Naive thymus-derived CD4-positive, alpha-beta T cell (primary cell): ENCODE results near the gene MACROD2. TPM values are rescaled to one million over a fixed set of nuclear protein-coding genes. Genes with fewer than 3 reads are reported as not detected.

Source experiments
- ATAC-seq: fragments of 150-1000 bp; cut with Tn5 transposase; 2 replicates; pipeline ENCODE4 v1.10.0; 2021; ENCODE audit warnings: mild to moderate bottlenecking, moderate library complexity
- CTCF ChIA-PET: fragments of 350-600 bp; sonication (Branson Sonifier 250); formaldehyde crosslinking; loops from one replicate; lab custom pipeline; 2021; ENCODE audit warnings: antibody characterized with exemption; lab: Charles Lee
- POLR2A ChIA-PET: fragments of 350-600 bp; sonication (Branson Sonifier 250); formaldehyde crosslinking; loops from one replicate; lab custom pipeline; 2021; ENCODE audit warnings: antibody characterized with exemption, inconsistent platforms; lab: Charles Lee
- DNase-seq, 9 donors: peaks; one replicate each; pipeline versions ENCODE4 v3.0.0 to v3.0.0-alpha.2; 2020 to 2022; ENCODE audit warnings: mixed read lengths in 1 of 9
- H3K27ac ChIP-seq: one replicate; pipeline ENCODE4 v1.7.0; 2013; ENCODE audit warnings: mild to moderate bottlenecking, low read depth, low read length, moderate library complexity
- H3K27me3 ChIP-seq, 2 donors: one replicate each; pipeline ENCODE4 v1.7.0; 2013; ENCODE audit warnings: low read length in 2 of 2, mild to moderate bottlenecking in 2 of 2, moderate library complexity in 2 of 2; ENCODE audit not compliant: control insufficient read depth in 2 of 2, insufficient read depth in 2 of 2
- H3K36me3 ChIP-seq, 3 experiments: 1 replicate in 2 of 3; 2 replicates in 1 of 3; pipeline ENCODE4 v1.7.0; 2013; ENCODE audit warnings: low read length in 3 of 3, mild to moderate bottlenecking in 3 of 3, moderate library complexity in 1 of 3; ENCODE audit not compliant: insufficient read depth in 3 of 3, control insufficient read depth in 2 of 3
- H3K4me1 ChIP-seq, 2 donors: one replicate each; pipeline ENCODE4 v1.7.0; 2013; ENCODE audit warnings: low read length in 2 of 2, mild to moderate bottlenecking in 2 of 2, moderate library complexity in 1 of 2; ENCODE audit not compliant: control insufficient read depth in 2 of 2, insufficient read depth in 2 of 2
- H3K4me3 ChIP-seq: 2 replicates; pipeline ENCODE4 v1.7.0; 2013; ENCODE audit warnings: mild to moderate bottlenecking, low read length
- H3K9me3 ChIP-seq, 3 experiments: 1 replicate in 2 of 3; 2 replicates in 1 of 3; pipeline ENCODE4 v1.7.0; 2013; ENCODE audit warnings: low read length in 3 of 3; ENCODE audit not compliant: control insufficient read depth in 2 of 3
- H3K27ac Mint-ChIP-seq, 9 donors: one replicate each; pipeline ENCODE4 v1.8.0; 2020 to 2022; ENCODE audit warnings: mixed read lengths in 9 of 9, mild to moderate bottlenecking in 8 of 9, moderate library complexity in 5 of 9, inconsistent platforms in 2 of 9
- H3K27me3 Mint-ChIP-seq, 5 donors: one replicate each; pipeline ENCODE4 v1.8.0; 2021 to 2022; ENCODE audit warnings: mixed read lengths in 5 of 5, mild to moderate bottlenecking in 1 of 5
- H3K36me3 Mint-ChIP-seq, 5 donors: one replicate each; pipeline ENCODE4 v1.8.0; 2020 to 2022; ENCODE audit warnings: mixed read lengths in 5 of 5, mild to moderate bottlenecking in 3 of 5, inconsistent platforms in 1 of 5
- H3K4me1 Mint-ChIP-seq, 7 donors: one replicate each; pipeline ENCODE4 v1.8.0; 2020 to 2022; ENCODE audit warnings: mixed read lengths in 7 of 7, mild to moderate bottlenecking in 3 of 7, inconsistent platforms in 1 of 7
- H3K4me3 Mint-ChIP-seq, 10 donors: one replicate each; pipeline ENCODE4 v1.8.0; 2020 to 2022; ENCODE audit warnings: mild to moderate bottlenecking in 10 of 10, mixed read lengths in 10 of 10, moderate library complexity in 6 of 10, inconsistent platforms in 2 of 10
- H3K9me3 Mint-ChIP-seq, 11 donors: one replicate each; pipeline ENCODE4 v1.8.0; 2020 to 2022; ENCODE audit warnings: mixed read lengths in 11 of 11, mild to moderate bottlenecking in 4 of 11, inconsistent platforms in 1 of 11, moderate library complexity in 1 of 11
- intact Hi-C, 2 donors: fragments of 100-400 bp; cut with micrococcal nuclease; formaldehyde crosslinking; loops; one replicate each; pipeline ENCODE4 v1.15.1; 2023
- polyA plus RNA-seq, 2 donors: library from polyadenylated mRNA; unstranded; fragments of 300-500 nt; fragmentation: Illumina TruSeq; gene quantifications; one replicate each; pipeline ENCODE4 v1.2.3, GENCODE V29; 2021
- total RNA-seq, 6 experiments: library from RNA in 5 of 6; stranded (reverse) in 5 of 6; gene quantifications; 1 replicate in 5 of 6; 2 replicates in 1 of 6; pipeline ENCODE4 v1.2.3 and lab custom pipeline; 2021 to 2026

Gene MACROD2
- total and polyA plus RNA-seq, 7 experiments from 2014 or later = 0.27 to 0.86 (median 0.34) TPM; not detected in 4

- Histone ChIP-seq H3K4me3 (no peak overlapping the region), H3K9me3 (no peaks in the 10 kb centered on the region), H3K27ac (no peak overlapping the region), H3K4me1 (no peaks in the 10 kb centered on the region), H3K27me3 (no peaks in the 10 kb centered on the region), H3K36me3 (no peaks in the 10 kb centered on the region)
- DNase-seq (no peak), ATAC-seq (no peak)
- intact Hi-C loops = no loop called here
- Mint-ChIP-seq H3K27me3 (peaks cover 0 to 4% (median 0%) of the 10 kb centered on the region in 5 donors), H3K36me3 (peaks cover 0 to 4% (median 0%) of the 10 kb centered on the region in 5 donors), H3K4me3 (no peak overlapping the region), H3K4me1 (no peaks in the 10 kb centered on the region), H3K9me3 (peaks cover 0 to 40% (median 16%) of the 10 kb centered on the region in 11 donors), H3K27ac (no peak overlapping the region)
- POLR2A ChIA-PET = no interaction called here
- CTCF ChIA-PET = no interaction called here
Measured at GRCh38 chr20:15542655-15543054, 1547.3 kb downstream of the MACROD2 start.

GRCh38 chr20:15544742-15545141 is 1549.4 kb downstream of the MACROD2 start:
- Histone ChIP-seq H3K27me3 (no peaks in the 10 kb centered on the region), H3K4me1 (no peaks in the 10 kb centered on the region), H3K4me3 (no peak overlapping the region), H3K9me3 (no peaks in the 10 kb centered on the region), H3K27ac (no peak overlapping the region), H3K36me3 (no peaks in the 10 kb centered on the region)
- no peak overlapping the region for H3K27ac Mint-ChIP-seq
- DNase-seq (no peak), ATAC-seq (no peak)
- ChIA-PET POLR2A (no interaction called here), CTCF (no interaction called here)
- H3K4me1 Mint-ChIP-seq = no peaks in the 10 kb centered on the region
- no peak overlapping the region for H3K4me3 Mint-ChIP-seq
- peaks cover 0 to 4% (median 0%) of the 10 kb centered on the region in 5 donors for H3K36me3 Mint-ChIP-seq
- H3K27me3 Mint-ChIP-seq = no peaks in the 10 kb centered on the region
- intact Hi-C loops = no loop called here
- H3K9me3 Mint-ChIP-seq = peaks cover 2 to 41% (median 18%) of the 10 kb centered on the region in 11 donors

- Histone ChIP-seq H3K27me3 (no peaks in the 10 kb centered on the region), H3K4me1 (no peaks in the 10 kb centered on the region), H3K9me3 (no peaks in the 10 kb centered on the region), H3K4me3 (no peak overlapping the region), H3K27ac (no peak overlapping the region), H3K36me3 (no peaks in the 10 kb centered on the region)
- ChIA-PET POLR2A (no interaction called here), CTCF (no interaction called here)
- Mint-ChIP-seq H3K4me3 (no peak overlapping the region), H3K27me3 (no peaks in the 10 kb centered on the region), H3K9me3 (peaks cover 2 to 33% (median 18%) of the 10 kb centered on the region in 11 donors), H3K27ac (no peak overlapping the region), H3K36me3 (peaks cover 0 to 4% (median 0%) of the 10 kb centered on the region in 5 donors), H3K4me1 (no peaks in the 10 kb centered on the region)
- ATAC-seq = no peak
- intact Hi-C loops = no loop called here
- DNase-seq = no peak
Measured at GRCh38 chr20:15546525-15547023, 1551.3 kb downstream of the MACROD2 start.

- Mint-ChIP-seq H3K4me3 (no peak overlapping the region), H3K4me1 (no peaks in the 10 kb centered on the region), H3K27ac (no peak overlapping the region), H3K27me3 (no peaks in the 10 kb centered on the region), H3K9me3 (peaks cover 2 to 30% (median 18%) of the 10 kb centered on the region in 11 donors), H3K36me3 (peaks cover 0 to 4% (median 0%) of the 10 kb centered on the region in 5 donors)
- CTCF ChIA-PET = no interaction called here
- no peak for ATAC-seq
- POLR2A ChIA-PET = no interaction called here
- Histone ChIP-seq H3K27me3 (no peaks in the 10 kb centered on the region), H3K9me3 (peaks cover 0 to 3% (median 0%) of the 10 kb centered on the region in 3 experiments), H3K4me1 (no peaks in the 10 kb centered on the region), H3K27ac (no peak overlapping the region), H3K4me3 (no peak overlapping the region), H3K36me3 (no peaks in the 10 kb centered on the region)
- intact Hi-C loops = no loop called here
- no peak for DNase-seq
Measured at GRCh38 chr20:15547119-15547518, 1551.8 kb downstream of the MACROD2 start.

- Histone ChIP-seq H3K4me1 (no peaks in the 10 kb centered on the region), H3K36me3 (no peaks in the 10 kb centered on the region), H3K27me3 (no peaks in the 10 kb centered on the region), H3K9me3 (peaks cover 0 to 10% (median 0%) of the 10 kb centered on the region in 3 experiments), H3K27ac (no peak overlapping the region), H3K4me3 (no peak overlapping the region)
- Mint-ChIP-seq H3K27ac (no peak overlapping the region), H3K27me3 (no peaks in the 10 kb centered on the region), H3K9me3 (peaks cover 5 to 46% (median 28%) of the 10 kb centered on the region in 11 donors), H3K4me1 (no peaks in the 10 kb centered on the region), H3K4me3 (no peak overlapping the region), H3K36me3 (peaks cover 0 to 4% (median 0%) of the 10 kb centered on the region in 5 donors)
- DNase-seq = no peak
- no peak for ATAC-seq
- POLR2A ChIA-PET = no interaction called here
- intact Hi-C loops = no loop called here
- CTCF ChIA-PET = no interaction called here
Measured at GRCh38 chr20:15550116-15550870, 1555.0 kb downstream of the MACROD2 start.

GRCh38 chr20:15555913-15556312 is 1560.6 kb downstream of the MACROD2 start:
- H3K4me3 ChIP-seq = no peak overlapping the region
- ChIA-PET POLR2A (no interaction called here), CTCF (no interaction called here)
- intact Hi-C loops = no loop called here
- no peak overlapping the region for H3K4me3 Mint-ChIP-seq
- DNase-seq (no peak), ATAC-seq (no peak)
- peaks cover 0 to 10% (median 0%) of the 10 kb centered on the region in 3 experiments for H3K9me3 ChIP-seq
- no peak overlapping the region for H3K27ac ChIP-seq
- H3K4me1 Mint-ChIP-seq = no peaks in the 10 kb centered on the region
- peaks cover 0 to 51% (median 18%) of the 10 kb centered on the region in 11 donors for H3K9me3 Mint-ChIP-seq
- no peaks in the 10 kb centered on the region for H3K27me3 Mint-ChIP-seq
- no peaks in the 10 kb centered on the region for H3K36me3 Mint-ChIP-seq
- no peaks in the 10 kb centered on the region for H3K27me3 ChIP-seq
- no peak overlapping the region for H3K27ac Mint-ChIP-seq
- no peaks in the 10 kb centered on the region for H3K4me1 ChIP-seq
- H3K36me3 ChIP-seq = no peaks in the 10 kb centered on the region

- no peak overlapping the region for H3K4me3 ChIP-seq
- no peak overlapping the region for H3K27ac ChIP-seq
- no peaks in the 10 kb centered on the region for H3K27me3 Mint-ChIP-seq
- no peaks in the 10 kb centered on the region for H3K36me3 ChIP-seq
- H3K4me3 Mint-ChIP-seq = no peak overlapping the region
- no peaks in the 10 kb centered on the region for H3K4me1 ChIP-seq
- H3K27me3 ChIP-seq = no peaks in the 10 kb centered on the region
- DNase-seq (no peak), ATAC-seq (no peak)
- H3K27ac Mint-ChIP-seq = no peak overlapping the region
- POLR2A ChIA-PET = no interaction called here
- no peaks in the 10 kb centered on the region for H3K36me3 Mint-ChIP-seq
- peaks cover 0 to 52% (median 18%) of the 10 kb centered on the region in 11 donors for H3K9me3 Mint-ChIP-seq
- no peaks in the 10 kb centered on the region for H3K4me1 Mint-ChIP-seq
- intact Hi-C loops = no loop called here
- CTCF ChIA-PET = no interaction called here
- H3K9me3 ChIP-seq = peaks cover 0 to 10% (median 0%) of the 10 kb centered on the region in 3 experiments
Measured at GRCh38 chr20:15556869-15557268, 1561.6 kb downstream of the MACROD2 start.
